Endothelial cell of umbilical vein (primary cell): ENCODE data around the gene DGCR6. TPM values are rescaled to one million over a fixed set of nuclear protein-coding genes. Genes with fewer than 3 reads are reported as not detected.
"Not testable (repeated sequence)": the region's sequence is repeated elsewhere in the genome, so short reads cannot be mapped to it uniquely, and the experiment has no call there.

Experiments used
- BruUV-seq: library from RNA; stranded (reverse); fragments of 400-500 nt; replicated peaks from 2 replicates; lab custom pipeline; 2021; lab: Mats Ljungman, UMichigan
- CTCF ChIA-PET: fragments of 300-600, 350-600 bp; sonication (Branson Sonifier 250); formaldehyde crosslinking; loops from one replicate; lab custom pipeline; 2021; ENCODE audit warnings: antibody characterized with exemption, inconsistent platforms; lab: Charles Lee
- POLR2A ChIA-PET: fragments of 300-600, 350-600 bp; sonication (Branson Sonifier 250); formaldehyde crosslinking; loops from one replicate; lab custom pipeline; 2021; ENCODE audit warnings: antibody characterized with exemption, inconsistent platforms; lab: Charles Lee
- DNase-seq: peaks from one replicate; pipeline ENCODE4 v3.0.0-alpha.2; 2011; ENCODE audit warnings: low read depth, low spot score
- FAIRE-seq: peaks from 2 replicates; lab custom pipeline; 2011; peaks lifted over from hg19 to GRCh38; lab: Jason Lieb, UNC
- H2AFZ ChIP-seq: 2 replicates; pipeline ENCODE4 v1.6.0; 2012; ENCODE audit warnings: low read depth, low read length, control low read depth, inconsistent platforms
- H3K27ac ChIP-seq: 2 replicates; pipeline ENCODE4 v1.5.1; 2011; ENCODE audit warnings: low read depth, mild to moderate bottlenecking, control low read depth, low read length, moderate library complexity; ENCODE audit not compliant: insufficient read depth
- H3K27me3 ChIP-seq, 2 experiments: 2 replicates each; pipeline versions ENCODE4 v1.6.0 to v1.6.1; 2011; ENCODE audit warnings: low read length in 2 of 2, mixed read lengths in 1 of 2; ENCODE audit not compliant: control insufficient read depth in 2 of 2, insufficient read depth in 2 of 2
- H3K36me3 ChIP-seq, 2 experiments: 2 replicates in 1 of 2; 3 replicates in 1 of 2; pipeline ENCODE4 v1.5.1; 2011; ENCODE audit warnings: low read length in 2 of 2, mild to moderate bottlenecking in 1 of 2, moderate library complexity in 1 of 2; ENCODE audit not compliant: control insufficient read depth in 2 of 2, insufficient read depth in 2 of 2; ENCODE audit errors: extremely low read depth in 1 of 2
- H3K4me1 ChIP-seq: 3 replicates; pipeline ENCODE4 v1.5.1; 2011; ENCODE audit warnings: mild to moderate bottlenecking, low read length; ENCODE audit not compliant: control insufficient read depth, insufficient read depth; ENCODE audit errors: extremely low read depth
- H3K4me2 ChIP-seq: 2 replicates; pipeline ENCODE4 v1.6.1; 2011; ENCODE audit warnings: low read length, control low read depth, mixed read lengths; ENCODE audit not compliant: insufficient read depth
- H3K4me3 ChIP-seq, 3 experiments: fragments of 200-600 bp in 1 of 3; sonication (generic), shearing (Covaris generic) in 1 of 3; replicated peaks in 1 of 3; 2 replicates each; pipeline ENCODE4 v1.5.1; 2011 to 2016; ENCODE audit warnings: control low read depth in 3 of 3, low read length in 3 of 3, mild to moderate bottlenecking in 2 of 3, inconsistent platforms in 1 of 3, low read depth in 1 of 3, moderate library complexity in 1 of 3; ENCODE audit not compliant: insufficient read depth in 1 of 3
- H3K79me2 ChIP-seq: 2 replicates; pipeline ENCODE4 v1.6.0; 2012; ENCODE audit warnings: low read length, inconsistent platforms; ENCODE audit not compliant: control insufficient read depth, insufficient read depth
- H3K9ac ChIP-seq: replicated peaks from 2 replicates; pipeline ENCODE3; 2011; ENCODE audit warnings: low read length, control low read depth; ENCODE audit not compliant: insufficient read depth; ENCODE audit errors: extremely low read depth
- H3K9me1 ChIP-seq: replicated peaks from 3 replicates; pipeline ENCODE4 v1.6.0; 2011; ENCODE audit warnings: mild to moderate bottlenecking, low read length; ENCODE audit not compliant: control insufficient read depth, insufficient read depth; ENCODE audit errors: extremely low read depth
- H3K9me3 ChIP-seq: replicated peaks from 2 replicates; pipeline ENCODE4 v1.5.1; 2012; ENCODE audit warnings: low read length, inconsistent platforms; ENCODE audit not compliant: control insufficient read depth, insufficient read depth
- H4K20me1 ChIP-seq: replicated peaks from 2 replicates; pipeline ENCODE3; 2011; ENCODE audit warnings: mild to moderate bottlenecking, low read length; ENCODE audit not compliant: control insufficient read depth, insufficient read depth; ENCODE audit errors: extremely low read depth
- dilution Hi-C: fragments of 300-500 bp; cut with MboI; formaldehyde crosslinking; loops from one replicate; pipeline ENCODE4 v1.15.0; 2019; ENCODE audit warnings: low sequenced_read_pairs; ENCODE audit not compliant: extremely low pct_ligation_motif_present
- intact Hi-C: fragments of 100-400 bp; cut with micrococcal nuclease; formaldehyde crosslinking; loops from one replicate; pipeline ENCODE4 v1.10.0; 2022
- polyA plus RNA-seq, 4 experiments: library from polyadenylated mRNA; depleted of rRNA in 3 of 4; stranded (reverse) in 3 of 4; unstranded in 1 of 4; fragments of >200 nt; gene quantifications; 2 replicates each; pipeline versions ENCODE4 v1.2.1 to v1.2.3, GENCODE V29; 2011 to 2012; ENCODE audit warnings: missing spikeins in 1 of 4
- total RNA-seq: library from RNA; stranded (reverse); gene quantifications from 2 replicates; pipeline ENCODE4 v1.2.3, GENCODE V29; 2021

DGCR6 gene
- total and polyA plus RNA-seq, 2 donors (not counting 3 experiments of a cell fraction or from before 2014, with no cell fraction given), result 0.95 to 1.1 TPM

GRCh38 chr22:18890510-18891192, 15.5 kb upstream of the DGCR6 start:
- H3K4me1 ChIP-seq, dilution Hi-C loops, H4K20me1 ChIP-seq, H3K4me3 ChIP-seq, H3K27me3 ChIP-seq, H3K9me1 ChIP-seq, H3K79me2 ChIP-seq, DNase-seq, CTCF ChIA-PET, BruUV-seq, H3K27ac ChIP-seq, intact Hi-C loops, POLR2A ChIA-PET, H2AFZ ChIP-seq, H3K4me2 ChIP-seq, H3K36me3 ChIP-seq, H3K9ac ChIP-seq, H3K9me3 ChIP-seq: not testable (repeated sequence)
- FAIRE-seq, result peak; percentile 89

DNA sequence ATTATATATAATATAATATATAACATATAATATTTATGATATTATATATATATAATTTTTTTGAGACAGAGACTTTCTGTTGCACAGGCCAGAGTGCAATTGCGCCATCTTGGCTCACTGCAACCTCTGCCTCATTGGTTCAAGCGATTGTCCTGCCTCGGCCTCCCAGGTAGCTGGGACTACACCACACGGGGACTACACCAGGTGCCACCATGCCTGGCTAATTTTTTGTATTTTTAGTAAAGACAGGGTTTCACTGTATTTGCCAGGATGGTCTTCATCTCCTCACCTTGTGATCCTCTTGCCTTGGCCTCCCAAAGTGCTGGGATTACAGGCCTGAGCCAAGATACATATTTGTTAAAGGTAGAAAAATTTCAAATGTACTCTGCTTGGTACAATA, 12.3 kb upstream of the DGCR6 start:
- intact Hi-C loops, dilution Hi-C loops, POLR2A ChIA-PET, H3K9me1 ChIP-seq, H3K9me3 ChIP-seq, DNase-seq, H3K9ac ChIP-seq, H4K20me1 ChIP-seq, H3K27ac ChIP-seq, FAIRE-seq, CTCF ChIA-PET, H3K36me3 ChIP-seq, H2AFZ ChIP-seq, H3K79me2 ChIP-seq, H3K4me3 ChIP-seq, H3K27me3 ChIP-seq, H3K4me2 ChIP-seq, H3K4me1 ChIP-seq, BruUV-seq: not testable (repeated sequence)

DNA sequence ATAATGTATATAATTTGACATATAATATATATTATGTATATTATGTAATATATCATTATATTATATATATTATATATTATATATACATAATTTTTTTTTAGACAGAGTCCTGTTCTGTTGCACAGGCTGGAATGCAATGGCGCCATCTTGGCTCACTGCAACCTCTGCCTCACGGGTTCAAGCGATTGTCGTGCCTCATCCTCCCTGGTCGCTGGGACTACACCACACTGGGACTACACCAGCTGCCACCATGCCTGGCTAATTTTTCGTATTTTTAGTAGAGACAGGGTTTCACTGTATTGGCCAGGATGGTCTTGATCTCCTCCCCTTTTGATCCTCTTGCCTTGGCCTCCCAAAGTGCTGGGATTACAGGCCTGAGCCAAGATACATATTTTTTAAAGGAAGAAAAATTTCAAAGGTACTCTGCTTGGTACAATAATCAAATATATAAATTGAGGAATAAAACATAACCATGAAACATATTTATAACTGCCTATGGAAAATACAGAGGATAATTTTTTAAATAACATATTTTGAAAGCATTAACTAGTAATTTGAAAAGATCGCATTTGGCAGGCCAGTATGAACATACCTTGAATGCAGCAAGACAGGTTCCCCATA, 10.0 kb upstream of the DGCR6 start:
- BruUV-seq, dilution Hi-C loops, H4K20me1 ChIP-seq, H3K27ac ChIP-seq, H3K9me1 ChIP-seq, H3K4me1 ChIP-seq, H3K4me2 ChIP-seq, H3K27me3 ChIP-seq, CTCF ChIA-PET, H3K79me2 ChIP-seq, H3K9me3 ChIP-seq, H3K4me3 ChIP-seq, intact Hi-C loops, DNase-seq, POLR2A ChIA-PET, H3K36me3 ChIP-seq, H2AFZ ChIP-seq, H3K9ac ChIP-seq: not testable (repeated sequence)
- peak; percentile 62 for FAIRE-seq

DNA sequence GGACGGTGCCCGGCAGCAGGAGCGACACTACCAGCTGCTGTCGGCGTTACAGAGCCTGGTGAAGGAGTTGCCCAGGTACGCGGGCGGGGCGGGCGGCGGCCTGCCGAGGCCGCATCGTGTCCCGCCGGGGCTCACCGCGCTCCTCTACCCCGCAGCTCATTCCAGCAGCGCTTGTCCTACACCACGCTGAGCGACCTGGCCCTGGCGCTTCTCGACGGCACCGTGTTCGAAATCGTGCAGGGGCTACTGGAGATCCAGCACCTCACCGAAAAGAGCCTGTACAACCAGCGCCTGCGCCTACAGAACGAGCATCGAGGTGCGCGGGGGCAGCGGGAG, 258 bp downstream of the DGCR6 start:
- CTCF ChIA-PET, result interaction anchor here (1.3 kb wide), 1 partner anchor 16 kb away, joined by 4 read pairs; no protein-coding TSS in a partner anchor
- H3K9ac ChIP-seq, H3K36me3 ChIP-seq, dilution Hi-C loops, H3K79me2 ChIP-seq, BruUV-seq, H3K4me1 ChIP-seq, H3K9me3 ChIP-seq, DNase-seq, H3K9me1 ChIP-seq, H3K27me3 ChIP-seq, H3K4me3 ChIP-seq, H3K27ac ChIP-seq, H3K4me2 ChIP-seq, H2AFZ ChIP-seq, FAIRE-seq, H4K20me1 ChIP-seq, intact Hi-C loops: not testable (repeated sequence)
- POLR2A ChIA-PET, result interaction anchor here (0.5 to 0.6 kb wide), 2 partner anchors 105 to 156 kb away, joined by 3 read pairs; no protein-coding TSS in a partner anchor
